ENCODE data around the gene GPR4. TPM values are rescaled to one million over a fixed set of nuclear protein-coding genes. Genes with fewer than 3 reads are reported as not detected.
A peak's percentile ranks its signal among the peaks of the same experiment; 100 is the strongest.

The GPR4 gene
- total RNA-seq, 1 donor, result not detected

DNA sequence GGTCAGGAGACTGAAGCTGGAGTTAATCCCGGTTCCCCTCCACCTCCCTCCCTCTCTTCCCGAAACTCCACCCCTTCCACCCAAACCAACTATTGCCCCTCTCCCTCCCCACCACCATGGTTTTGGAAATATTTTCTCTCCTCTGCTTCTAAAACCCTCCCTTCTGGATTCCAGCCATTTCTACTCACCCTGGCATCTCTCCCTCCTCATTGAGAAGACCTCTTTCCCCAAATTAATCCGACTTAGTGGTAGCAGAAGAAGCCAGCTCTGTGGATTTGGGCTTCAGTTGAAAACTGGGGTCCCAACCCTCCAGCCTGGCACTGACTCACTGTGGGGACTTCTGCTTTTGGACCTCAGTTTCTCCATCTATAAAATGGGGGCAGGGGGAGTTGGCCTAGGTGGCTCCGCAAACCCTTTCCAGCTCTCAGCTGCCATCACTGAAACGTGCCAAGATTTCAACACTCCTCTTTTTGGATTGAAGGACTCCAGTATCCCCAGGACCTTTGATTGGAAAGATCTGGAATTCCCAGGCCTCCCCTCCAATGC lies 1.6 kb downstream of the GPR4 start:
- Histone ChIP-seq H4K20me1 (ENCODE audit: insufficient read depth, low read length) (no peaks in the 10 kb centered on the region), H2AFZ (ENCODE audit: low read length) (no peak overlapping the region), H3K36me3 (ENCODE audit: insufficient read depth, low read length) (no peaks in the 10 kb centered on the region), H3K4me1 (ENCODE audit: insufficient read depth, low read length) (peaks cover 7% of the 10 kb centered on the region), H3K27me3 (ENCODE audit: insufficient read depth, low read length) (peaks cover 49% of the 10 kb centered on the region), H3K4me3 (ENCODE audit: insufficient read depth, low read length) (no peak overlapping the region), H3K9me3 (ENCODE audit: low read depth, low read length) (no peaks in the 10 kb centered on the region), H3K4me2 (ENCODE audit: insufficient read depth, low read length) (no peak overlapping the region), H3K27ac (ENCODE audit: low read depth, low read length) (no peak overlapping the region), H3K79me2 (ENCODE audit: insufficient read depth, low read length) (no peaks in the 10 kb centered on the region)
- TF ChIP-seq, protein P1, sequence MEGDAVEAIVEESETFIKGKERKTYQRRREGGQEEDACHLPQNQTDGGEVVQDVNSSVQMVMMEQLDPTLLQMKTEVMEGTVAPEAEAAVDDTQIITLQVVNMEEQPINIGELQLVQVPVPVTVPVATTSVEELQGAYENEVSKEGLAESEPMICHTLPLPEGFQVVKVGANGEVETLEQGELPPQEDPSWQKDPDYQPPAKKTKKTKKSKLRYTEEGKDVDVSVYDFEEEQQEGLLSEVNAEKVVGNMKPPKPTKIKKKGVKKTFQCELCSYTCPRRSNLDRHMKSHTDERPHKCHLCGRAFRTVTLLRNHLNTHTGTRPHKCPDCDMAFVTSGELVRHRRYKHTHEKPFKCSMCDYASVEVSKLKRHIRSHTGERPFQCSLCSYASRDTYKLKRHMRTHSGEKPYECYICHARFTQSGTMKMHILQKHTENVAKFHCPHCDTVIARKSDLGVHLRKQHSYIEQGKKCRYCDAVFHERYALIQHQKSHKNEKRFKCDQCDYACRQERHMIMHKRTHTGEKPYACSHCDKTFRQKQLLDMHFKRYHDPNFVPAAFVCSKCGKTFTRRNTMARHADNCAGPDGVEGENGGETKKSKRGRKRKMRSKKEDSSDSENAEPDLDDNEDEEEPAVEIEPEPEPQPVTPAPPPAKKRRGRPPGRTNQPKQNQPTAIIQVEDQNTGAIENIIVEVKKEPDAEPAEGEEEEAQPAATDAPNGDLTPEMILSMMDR (IDR thresholded peaks at IDR 0.05; ENCODE audit: extremely low read depth, low read depth, low read length), result no peak
- peak; percentile 51 for DNase-seq (ENCODE audit: insufficient read length, low spot score, missing footprints)

DNA sequence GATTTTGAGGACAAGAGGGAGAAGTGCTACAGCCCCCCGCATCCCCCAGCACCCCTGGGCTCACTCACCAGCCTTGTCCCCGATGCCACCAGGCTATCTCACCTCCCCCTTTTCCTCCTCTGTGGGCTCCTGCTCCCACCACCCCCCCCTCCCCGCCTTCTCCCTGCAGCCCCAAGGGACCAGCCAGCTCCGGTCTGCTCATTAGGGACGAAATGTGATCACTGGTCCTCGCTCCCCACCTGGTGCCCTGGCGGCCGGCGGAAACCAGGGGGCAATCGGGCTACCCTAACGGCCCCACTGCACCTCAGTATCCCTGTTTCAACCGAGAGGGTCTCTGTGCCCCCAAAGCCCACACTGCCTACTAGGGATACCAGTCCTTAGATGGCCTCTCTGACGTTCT lies 2.7 kb downstream of the GPR4 start:
- no peak overlapping the region for H3K4me2 ChIP-seq (ENCODE audit: insufficient read depth, low read length)
- H3K27me3 ChIP-seq (ENCODE audit: insufficient read depth, low read length), result peaks cover 49% of the 10 kb centered on the region
- TF ChIP-seq, protein P1 (IDR thresholded peaks at IDR 0.05; ENCODE audit: extremely low read depth, low read depth, low read length), result no peak
- no peaks in the 10 kb centered on the region for H3K36me3 ChIP-seq (ENCODE audit: insufficient read depth, low read length)
- H3K4me3 ChIP-seq (ENCODE audit: insufficient read depth, low read length), result no peak overlapping the region
- DNase-seq (ENCODE audit: insufficient read length, low spot score, missing footprints), result peak; percentile 76
- H2AFZ ChIP-seq (ENCODE audit: low read length), result no peak overlapping the region
- H3K79me2 ChIP-seq (ENCODE audit: insufficient read depth, low read length), result no peaks in the 10 kb centered on the region
- peaks cover 7% of the 10 kb centered on the region for H3K4me1 ChIP-seq (ENCODE audit: insufficient read depth, low read length)
- H3K27ac ChIP-seq (ENCODE audit: low read depth, low read length), result no peak overlapping the region
- H3K9me3 ChIP-seq (ENCODE audit: low read depth, low read length), result no peaks in the 10 kb centered on the region
- H4K20me1 ChIP-seq (ENCODE audit: insufficient read depth, low read length), result no peaks in the 10 kb centered on the region

DNA sequence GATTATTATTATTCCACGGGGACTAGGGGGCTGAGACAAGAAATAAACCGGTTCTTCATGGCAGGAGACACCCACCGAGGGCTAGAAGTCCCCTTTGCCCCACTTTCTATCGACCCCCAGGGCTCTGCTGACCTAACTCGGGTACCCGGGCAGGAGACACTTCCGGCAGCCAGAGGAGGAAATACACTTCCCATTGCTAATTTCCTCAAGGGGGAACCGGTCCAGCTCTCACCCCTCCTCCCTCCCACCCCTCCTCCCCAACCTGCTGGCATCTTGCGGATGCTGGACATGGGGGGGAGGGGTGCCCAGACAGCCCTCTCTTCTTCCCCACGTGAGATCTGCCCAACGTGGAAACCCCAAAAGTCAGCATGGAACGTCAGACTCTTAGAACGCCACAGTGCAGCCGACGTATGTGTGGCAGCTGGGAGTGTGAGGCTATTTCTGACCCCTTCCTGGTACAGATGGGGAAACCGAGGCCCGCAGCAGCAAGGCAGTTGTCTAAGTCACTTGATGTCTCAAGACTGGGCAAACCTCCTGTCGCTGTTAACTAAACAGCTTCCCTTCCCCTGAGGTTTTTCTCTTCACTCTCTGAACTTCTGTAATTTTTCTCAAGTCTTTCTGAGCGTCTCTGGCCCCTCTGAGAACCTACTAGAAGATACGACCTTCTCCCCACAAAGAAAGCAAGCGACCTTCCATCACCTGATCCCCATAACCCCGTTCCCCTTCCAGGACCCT lies 3.6 kb downstream of the GPR4 start:
- Histone ChIP-seq H2AFZ (ENCODE audit: low read length) (peak overlapping the region; percentile 70), H3K27me3 (ENCODE audit: insufficient read depth, low read length) (peaks cover 49% of the 10 kb centered on the region), H3K36me3 (ENCODE audit: insufficient read depth, low read length) (no peaks in the 10 kb centered on the region), H3K27ac (ENCODE audit: low read depth, low read length) (no peak overlapping the region), H3K4me3 (ENCODE audit: insufficient read depth, low read length) (peak overlapping the region; percentile 39), H3K4me1 (ENCODE audit: insufficient read depth, low read length) (peaks cover 7% of the 10 kb centered on the region), H3K9me3 (ENCODE audit: low read depth, low read length) (no peaks in the 10 kb centered on the region), H3K4me2 (ENCODE audit: insufficient read depth, low read length) (peak overlapping the region; percentile 66), H3K79me2 (ENCODE audit: insufficient read depth, low read length) (no peaks in the 10 kb centered on the region), H4K20me1 (ENCODE audit: insufficient read depth, low read length) (no peaks in the 10 kb centered on the region)
- DNase-seq (ENCODE audit: insufficient read length, low spot score, missing footprints), result peak; percentile 86
- TF ChIP-seq, protein P1 (IDR thresholded peaks at IDR 0.05; ENCODE audit: extremely low read depth, low read depth, low read length), result no peak

DNA sequence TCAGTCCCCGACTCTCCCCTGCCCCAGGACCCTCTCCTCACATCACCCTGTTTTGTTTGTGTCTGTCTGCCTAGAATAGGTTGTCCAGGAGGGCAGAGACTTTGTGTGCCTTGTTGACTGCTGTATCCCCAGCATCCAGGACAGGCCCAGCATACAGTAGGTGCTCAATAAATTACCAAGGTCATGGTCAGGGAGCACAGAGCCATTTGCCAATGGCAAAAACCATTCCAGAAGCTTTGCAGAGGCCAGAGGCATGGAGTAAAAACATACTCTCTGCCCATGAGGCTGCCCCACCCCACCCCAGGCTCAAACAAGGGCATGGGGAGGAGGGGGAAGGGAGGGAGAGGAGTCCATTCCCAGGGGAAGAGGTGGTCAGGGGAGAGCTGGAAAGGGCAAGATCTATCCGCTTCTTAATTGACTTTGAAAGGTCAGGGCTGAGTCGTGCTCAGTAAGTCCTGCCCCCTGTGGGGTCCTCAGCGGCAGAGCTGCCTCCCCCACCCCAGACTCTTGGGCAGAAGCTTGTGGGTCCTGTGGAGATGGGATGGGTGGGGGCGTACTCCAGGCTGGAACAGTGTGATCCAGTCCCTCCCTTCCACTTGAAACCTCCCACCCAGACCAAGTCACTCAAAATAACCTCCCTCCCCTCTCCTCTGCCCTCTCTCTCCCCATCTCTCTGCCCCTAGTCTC lies 4.4 kb downstream of the GPR4 start:
- peaks cover 7% of the 10 kb centered on the region for H3K4me1 ChIP-seq (ENCODE audit: insufficient read depth, low read length)
- no peak overlapping the region for H2AFZ ChIP-seq (ENCODE audit: low read length)
- H3K4me3 ChIP-seq (ENCODE audit: insufficient read depth, low read length), result peak overlapping the region; percentile 39
- TF ChIP-seq, protein P1 (IDR thresholded peaks at IDR 0.05; ENCODE audit: extremely low read depth, low read depth, low read length), result no peak
- H4K20me1 ChIP-seq (ENCODE audit: insufficient read depth, low read length), result no peaks in the 10 kb centered on the region
- no peaks in the 10 kb centered on the region for H3K79me2 ChIP-seq (ENCODE audit: insufficient read depth, low read length)
- peaks cover 48% of the 10 kb centered on the region for H3K27me3 ChIP-seq (ENCODE audit: insufficient read depth, low read length)
- DNase-seq (ENCODE audit: insufficient read length, low spot score, missing footprints), result peak; percentile 73
- no peaks in the 10 kb centered on the region for H3K9me3 ChIP-seq (ENCODE audit: low read depth, low read length)
- H3K27ac ChIP-seq (ENCODE audit: low read depth, low read length), result no peak overlapping the region
- peak overlapping the region; percentile 66 for H3K4me2 ChIP-seq (ENCODE audit: insufficient read depth, low read length)
- no peaks in the 10 kb centered on the region for H3K36me3 ChIP-seq (ENCODE audit: insufficient read depth, low read length)

Measured in osteoblast (primary cell).